Skeletal muscle cell (primary cell): ENCODE results near the gene ARX.

Source experiments
- DNase-seq: peaks from one replicate; pipeline ENCODE4 v3.0.0-alpha.2; 2010; ENCODE audit warnings: low read depth
- H3K4me3 ChIP-seq: 2 replicates; pipeline ENCODE4 v1.5.1; 2011; ENCODE audit warnings: low read depth, mild to moderate bottlenecking, control low read depth, low read length, moderate library complexity

The ARX gene

DNA sequence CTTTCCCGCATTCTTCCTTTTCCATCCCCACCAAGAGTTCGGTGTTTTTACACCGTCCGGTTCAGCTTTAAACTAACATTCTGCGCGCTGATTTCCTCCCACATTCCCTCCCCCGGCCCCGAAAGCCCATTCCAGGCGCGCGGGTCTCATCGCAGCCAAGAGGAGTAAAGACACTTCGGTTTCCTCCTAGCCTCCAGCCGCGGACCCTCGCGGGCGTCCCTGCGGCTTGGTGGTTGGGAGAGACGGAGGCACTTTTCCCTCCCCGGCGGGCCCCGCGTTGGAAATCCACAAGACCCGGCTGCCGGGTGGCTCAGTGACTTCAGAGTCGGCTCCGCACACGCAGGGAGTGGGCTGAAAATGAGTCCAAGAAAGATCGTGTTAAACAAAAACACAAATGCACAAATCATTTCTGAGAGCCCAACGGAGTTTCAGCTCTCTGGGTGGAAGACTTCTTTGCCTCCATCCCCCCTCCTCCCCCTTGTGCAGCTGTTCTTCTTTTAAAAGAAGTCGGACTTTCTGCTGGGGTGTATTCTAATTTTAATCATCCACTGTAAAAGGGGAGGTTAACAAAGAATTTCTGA is 2.0 kb upstream of the ARX start:
- no peak for DNase-seq
- peak overlapping the region; percentile 7 for H3K4me3 ChIP-seq

- H3K4me3 ChIP-seq = no peak overlapping the region
- DNase-seq = no peak
Observed at GRCh38 chrX:25016938-25017598, 1.3 kb upstream of the ARX start.

- no peak for DNase-seq
- no peak overlapping the region for H3K4me3 ChIP-seq
Observed at GRCh38 chrX:25016361-25016671, 551 bp upstream of the ARX start.

- no peak overlapping the region for H3K4me3 ChIP-seq
- no peak for DNase-seq
Observed at GRCh38 chrX:25014366-25014838, 1.4 kb downstream of the ARX start.

GRCh38 chrX:25013632-25014365 is 2.0 kb downstream of the ARX start:
- H3K4me3 ChIP-seq = no peak overlapping the region

GRCh38 chrX:25012793-25013631 is 2.8 kb downstream of the ARX start:
- H3K4me3 ChIP-seq = no peak overlapping the region
- no peak for DNase-seq

More at GRCh38 chrX:25013632-25014365, 2.0 kb downstream of the ARX start:
- no peak for DNase-seq

DNA sequence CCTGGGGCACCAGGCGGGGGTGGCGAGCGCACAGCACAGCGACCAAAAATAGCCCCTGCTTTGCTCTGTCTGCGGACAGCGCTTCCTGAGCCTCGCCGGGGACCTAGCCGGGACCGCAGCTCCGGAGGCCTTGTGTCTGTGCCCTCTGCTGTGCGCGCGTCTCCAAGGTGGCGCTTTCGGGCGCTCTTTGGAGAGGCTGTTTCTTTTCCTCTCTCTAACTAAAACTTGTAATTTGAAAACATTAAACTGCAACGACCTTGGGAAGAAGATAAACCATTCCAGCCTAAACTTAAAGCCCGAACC is 3.4 kb downstream of the ARX start:
- DNase-seq = no peak
- H3K4me3 ChIP-seq = no peak overlapping the region

GRCh38 chrX:25011589-25012432 is 4.0 kb downstream of the ARX start:
- DNase-seq = no peak
- H3K4me3 ChIP-seq = no peak overlapping the region

DNA sequence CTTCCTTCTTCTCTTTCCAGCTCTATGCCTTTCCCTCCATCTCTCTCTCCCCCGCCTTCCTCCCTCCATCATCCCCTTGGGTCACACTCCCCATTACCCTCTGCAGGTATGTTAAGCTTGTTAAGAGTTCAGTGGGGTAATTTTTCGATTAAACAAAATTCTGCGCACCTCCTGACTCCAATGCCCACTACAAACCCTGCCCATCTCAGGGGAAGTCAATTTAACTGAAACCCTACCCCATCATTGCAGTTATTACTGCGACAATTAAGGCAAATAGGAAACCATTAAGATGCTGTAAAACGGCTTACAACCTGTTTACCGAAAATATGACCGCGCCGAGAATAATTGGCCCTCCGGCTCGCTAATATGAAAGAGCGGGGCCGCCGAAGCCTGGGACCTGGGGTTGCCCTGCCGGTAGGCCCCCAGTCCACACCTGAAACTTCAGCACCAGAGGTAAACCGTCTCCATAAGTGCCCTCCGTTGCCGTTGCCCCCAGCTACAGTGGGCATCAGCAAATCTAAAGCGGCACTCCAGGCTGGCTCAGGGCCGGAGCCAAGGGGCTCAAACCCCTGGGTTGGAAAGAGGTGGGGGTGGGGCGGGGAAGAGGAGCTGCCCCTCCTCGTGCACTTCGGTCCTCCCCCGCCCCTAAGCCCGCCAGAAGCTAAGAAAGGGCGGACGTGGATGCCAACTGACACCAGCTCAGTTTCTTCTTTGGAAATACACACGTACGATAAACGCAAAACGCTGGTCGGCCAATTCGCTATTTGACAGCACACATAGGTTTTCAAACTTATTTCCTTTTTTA is 4.8 kb downstream of the ARX start:
- no peak for DNase-seq
- no peak overlapping the region for H3K4me3 ChIP-seq

GRCh38 chrX:25009407-25009806 is 6.4 kb downstream of the ARX start:
- H3K4me3 ChIP-seq = no peak overlapping the region
- DNase-seq = no peak

GRCh38 chrX:25007059-25008053 is 8.4 kb downstream of the ARX start:
- H3K4me3 ChIP-seq = no peak overlapping the region
- no peak for DNase-seq

- no peak for DNase-seq
- no peak overlapping the region for H3K4me3 ChIP-seq
Observed at GRCh38 chrX:25006586-25007058, 9.1 kb downstream of the ARX start.

GRCh38 chrX:25005382-25006185 is 10.2 kb downstream of the ARX start:
- DNase-seq = no peak
- peak overlapping the region; percentile 11 for H3K4me3 ChIP-seq

DNA sequence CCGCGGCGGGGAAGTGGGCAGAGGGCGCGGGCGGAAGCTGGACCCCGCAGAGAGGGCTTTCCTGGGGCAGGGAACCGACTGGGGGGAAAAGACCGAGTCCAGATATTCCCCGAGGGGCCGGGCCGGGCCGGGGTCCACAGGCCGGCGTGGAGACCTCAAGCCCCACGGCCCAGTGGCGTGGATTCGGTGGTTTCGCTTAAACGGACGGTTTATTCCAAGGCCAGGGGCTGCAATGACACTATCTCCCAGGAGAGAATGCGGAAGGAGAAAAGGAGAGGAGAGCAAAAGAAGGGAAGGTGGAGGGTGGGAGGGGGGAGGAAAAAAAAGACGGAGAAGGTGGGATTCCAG is 10.8 kb downstream of the ARX start:
- H3K4me3 ChIP-seq = peak overlapping the region; percentile 20
- no peak for DNase-seq

DNA sequence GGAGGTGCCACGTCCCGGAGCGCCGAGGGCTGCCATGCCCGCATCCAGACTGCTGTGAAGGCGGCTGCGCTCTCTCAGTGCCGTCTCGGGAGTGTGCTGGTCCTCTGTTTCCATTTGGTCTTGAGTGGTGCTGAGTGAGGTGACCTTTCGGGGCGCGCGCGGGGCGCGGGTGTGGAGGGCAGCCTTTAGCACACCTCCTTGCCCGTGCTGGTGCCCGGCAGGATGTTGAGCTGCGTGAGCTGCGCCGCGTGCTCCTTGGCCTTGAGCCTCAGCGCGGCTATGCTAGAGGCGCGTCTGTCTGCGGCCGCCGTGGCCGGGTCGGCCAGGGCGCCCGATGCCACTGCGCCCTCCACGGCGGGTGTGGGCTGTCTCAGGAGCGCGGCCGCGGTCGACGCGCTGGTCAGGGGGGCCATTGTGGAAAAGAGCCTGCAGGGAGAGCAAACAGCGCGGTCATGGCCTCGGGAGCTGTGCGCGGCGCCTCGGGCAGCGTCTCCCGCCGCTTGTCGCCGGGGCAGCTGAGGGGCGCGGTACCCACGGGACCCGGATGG is 11.2 kb downstream of the ARX start:
- no peak for DNase-seq
- peak overlapping the region; percentile 20 for H3K4me3 ChIP-seq

GRCh38 chrX:25004040-25004439 is 11.7 kb downstream of the ARX start:
- H3K4me3 ChIP-seq = no peak overlapping the region
- no peak for DNase-seq
